GM21786 (cell line): Measurements from ENCODE around the gene CWH43.
A peak's percentile ranks its signal among the peaks of the same experiment; 100 is the strongest.
"Not testable (repeated sequence)": the region's sequence is repeated elsewhere in the genome, so short reads cannot be mapped to it uniquely, and the experiment has no call there.

ENCODE experiments used
- ATAC-seq: cut with Tn5 transposase; IDR thresholded peaks from one replicate; pipeline ENCODE4 v1.9.1; 2021; ENCODE audit not compliant: unreplicated experiment

CWH43 gene

DNA sequence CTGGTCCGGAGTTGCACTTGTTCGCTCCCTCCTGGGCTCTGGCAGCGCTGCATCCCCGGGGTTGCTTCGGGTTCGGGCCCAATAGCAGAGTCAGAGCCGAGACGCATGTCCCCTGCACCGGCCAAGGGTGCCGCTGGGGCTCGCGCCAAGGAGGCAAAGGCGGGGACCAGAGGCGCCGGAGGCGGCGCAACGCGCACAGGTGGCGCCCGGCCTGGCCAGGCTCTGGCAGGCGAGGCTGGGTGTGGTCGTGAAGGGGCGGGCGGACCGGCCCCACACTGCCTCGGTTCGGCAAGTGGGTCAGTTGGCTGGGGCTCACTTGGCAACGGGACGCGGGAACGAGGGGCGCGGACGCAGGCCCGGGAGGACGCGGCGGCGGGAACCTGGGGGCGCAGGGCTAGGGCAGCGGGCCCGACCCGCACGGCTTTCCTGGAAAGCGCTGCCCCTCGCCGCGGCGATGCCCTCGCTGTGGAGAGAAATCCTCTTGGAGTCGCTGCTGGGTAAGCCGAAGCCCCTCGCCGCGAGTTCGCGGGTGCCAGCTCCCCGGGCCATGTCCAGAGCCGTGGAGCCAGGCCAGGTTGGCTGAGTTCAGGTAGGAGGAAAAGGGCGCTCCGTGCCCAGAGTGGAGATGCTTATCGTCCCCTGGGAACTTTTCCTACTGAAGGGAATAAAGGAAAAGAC, at the start of gene CWH43:
Gene CWH43, plus strand, starts transcription at position 300 of the 678 bp plus-strand sequence. Its CDS starts 155 bp downstream, at position 455.
- ATAC-seq, result no peak

DNA sequence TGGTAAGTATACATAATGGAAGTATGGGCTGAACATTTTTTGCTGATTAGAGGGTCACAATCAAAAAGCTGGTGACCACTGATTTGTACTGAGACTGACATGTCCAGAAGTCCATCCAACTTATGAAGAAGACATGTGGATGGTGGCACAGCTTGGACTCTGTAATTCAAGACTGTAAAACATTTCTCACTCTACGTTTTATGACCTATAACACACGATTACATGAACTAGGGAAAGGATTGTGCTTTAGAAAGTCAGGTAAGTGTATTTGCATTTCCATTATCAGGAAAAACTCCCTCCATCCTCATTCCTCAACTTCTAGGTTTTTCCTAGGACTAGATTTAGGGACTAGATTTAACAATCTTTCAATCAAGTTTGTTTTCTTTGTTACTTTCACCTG, 49.0 kb upstream of the CWH43 start:
- no peak for ATAC-seq

DNA sequence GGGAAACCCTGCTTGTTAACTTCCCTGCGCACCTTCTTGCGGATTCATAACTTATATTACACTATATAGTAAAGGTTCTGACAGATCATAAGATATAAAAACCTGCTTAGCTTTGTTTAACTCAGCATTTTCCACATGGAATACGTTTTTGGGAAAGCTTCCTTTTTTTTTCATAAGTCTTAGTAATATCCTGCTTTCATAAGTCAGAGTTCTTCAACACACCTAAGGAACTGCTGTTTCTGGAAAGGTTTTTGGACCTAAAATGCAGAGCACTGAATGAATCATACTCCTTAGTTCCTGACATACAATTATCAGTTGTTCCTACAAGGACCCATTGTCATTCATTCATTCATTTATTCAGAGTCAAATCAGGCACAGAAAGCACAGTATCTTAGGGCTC, 47.2 kb upstream of the CWH43 start:
- ATAC-seq, result no peak

DNA sequence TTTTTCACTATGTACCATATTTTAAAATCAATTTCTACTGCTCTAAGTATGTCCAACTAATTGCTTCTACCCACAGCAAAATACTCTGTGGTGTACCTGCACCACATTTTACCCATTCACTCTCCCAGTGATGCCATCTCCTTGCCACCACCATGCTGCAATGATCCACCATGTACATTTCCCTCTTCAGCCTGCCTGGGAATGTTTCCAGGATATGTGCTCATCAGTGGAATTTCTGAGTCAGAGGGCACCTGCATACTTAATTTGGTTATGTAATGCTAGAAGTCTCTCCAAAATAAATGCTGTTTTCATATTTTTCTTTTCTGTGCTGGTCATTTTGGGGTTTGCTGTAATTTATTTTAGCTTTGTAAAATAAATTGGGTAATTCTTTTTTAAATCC, 46.3 kb upstream of the CWH43 start:
- no peak for ATAC-seq

DNA sequence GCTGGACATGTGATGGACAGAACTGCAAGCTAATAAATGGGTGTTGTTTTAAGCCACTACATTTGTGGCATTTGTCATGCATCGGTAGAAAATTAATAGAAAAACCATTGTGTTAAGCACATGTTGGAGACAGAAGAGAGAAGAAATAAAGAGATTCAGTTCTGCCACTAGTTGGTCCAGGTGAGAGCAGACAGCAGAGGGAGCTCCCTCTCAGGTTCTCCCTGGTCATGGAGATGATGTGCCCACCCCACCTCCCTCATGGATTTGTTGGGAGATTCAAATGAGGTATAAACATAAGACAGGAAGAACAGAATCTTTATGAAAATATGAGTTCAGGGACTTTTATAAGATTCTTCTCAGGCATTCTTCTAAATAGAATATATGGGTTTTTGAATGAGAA, 42.7 kb upstream of the CWH43 start:
- no peak for ATAC-seq

DNA sequence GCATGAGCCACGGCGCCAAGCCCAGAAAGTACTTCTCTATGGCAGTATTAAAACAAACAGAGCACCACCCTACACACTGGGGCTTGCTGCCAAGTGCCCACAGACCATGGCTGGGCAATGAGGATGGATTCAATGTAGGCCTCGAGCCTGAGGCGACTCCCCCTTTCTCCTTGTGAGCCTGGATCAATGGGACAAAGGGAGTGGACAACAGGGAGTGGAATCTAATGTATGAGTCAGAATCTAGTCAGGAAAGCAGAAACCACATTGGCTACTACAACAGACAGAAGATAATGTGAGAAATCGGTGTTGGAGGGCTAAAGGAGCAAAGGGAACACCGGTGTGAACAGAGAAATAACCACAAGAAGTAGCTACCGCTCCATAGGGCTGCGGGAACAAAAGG, 41.8 kb upstream of the CWH43 start:
- no peak for ATAC-seq

DNA sequence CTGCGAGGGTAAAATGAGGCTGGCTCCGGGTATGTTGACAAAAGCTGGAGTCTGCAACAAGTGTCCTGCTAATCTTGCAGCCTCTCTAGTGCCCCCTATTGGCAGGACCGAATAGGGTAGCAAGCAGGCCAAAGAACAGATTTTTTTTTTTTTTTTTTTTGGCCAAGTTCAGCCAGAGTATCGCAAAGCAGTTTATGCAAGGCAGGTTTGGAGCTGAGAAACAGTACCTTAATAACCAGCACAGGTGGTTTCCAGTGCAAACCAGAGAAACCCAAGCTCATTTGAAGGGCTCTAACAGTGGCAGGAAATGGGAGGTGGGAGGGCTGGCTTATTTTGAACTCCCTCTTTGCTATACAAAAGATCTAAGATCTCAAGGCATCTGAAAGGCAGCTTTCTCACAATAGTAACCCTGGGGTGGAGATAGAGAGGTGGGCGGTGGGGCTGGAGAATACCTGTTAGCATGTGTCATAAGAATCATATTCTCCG, 41.3 kb upstream of the CWH43 start:
- ATAC-seq, result no peak

DNA sequence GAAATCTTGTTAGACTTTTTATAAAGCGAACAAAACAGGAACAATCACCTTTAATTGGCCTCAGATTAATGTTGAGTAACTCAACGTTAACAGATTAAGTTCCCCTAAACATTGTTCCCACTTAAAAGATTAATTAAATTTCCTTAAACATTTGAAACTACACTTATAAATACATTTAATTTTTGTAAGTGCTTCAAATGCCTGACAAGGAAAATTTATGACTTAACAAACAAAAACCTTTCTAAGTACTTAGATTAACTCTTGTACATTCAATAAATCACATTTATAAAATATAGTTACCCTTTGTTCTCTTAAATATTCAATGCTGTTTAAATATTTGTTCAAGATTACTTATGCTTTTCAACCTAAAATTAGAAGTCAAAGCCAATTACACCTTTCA, 40.1 kb upstream of the CWH43 start:
- no peak for ATAC-seq

DNA sequence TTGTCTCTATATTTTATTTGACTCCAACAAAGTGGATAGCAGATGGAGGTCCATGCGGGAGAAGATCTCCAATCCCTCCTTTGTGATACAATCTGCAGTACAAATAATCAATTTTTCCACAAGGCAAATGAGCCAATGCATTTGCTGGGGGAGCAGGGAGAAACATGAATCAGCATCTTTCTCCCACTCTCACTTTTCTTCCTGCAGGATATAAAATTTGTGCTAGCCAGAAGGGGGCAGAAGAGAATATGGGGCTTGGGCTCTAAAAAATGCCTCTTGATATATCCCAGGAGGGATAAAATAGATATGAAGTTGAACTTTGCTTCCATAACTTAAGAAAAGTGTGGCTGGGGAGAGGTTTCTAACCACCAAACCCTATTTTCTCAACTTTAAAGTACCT, 38.3 kb upstream of the CWH43 start:
- no peak for ATAC-seq

DNA sequence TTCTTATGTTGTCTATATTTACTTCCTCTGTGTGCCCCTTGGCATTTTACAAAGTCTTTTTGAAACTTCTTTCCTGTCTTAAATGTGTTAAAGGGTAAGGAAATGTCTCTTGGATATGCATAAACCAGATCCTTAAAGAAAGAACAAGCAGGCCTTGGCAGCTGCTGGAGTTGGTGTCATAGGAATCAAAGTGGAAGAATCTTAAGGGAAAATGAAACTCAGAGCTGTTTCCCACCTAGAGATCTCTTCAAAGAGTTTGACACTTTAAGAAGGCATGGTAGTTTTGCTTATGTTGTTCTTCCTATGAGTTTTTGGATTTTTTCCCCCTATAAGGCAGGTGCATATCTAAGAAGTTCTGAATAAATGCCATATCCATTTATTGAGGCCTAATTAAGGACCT, 37.0 kb upstream of the CWH43 start:
- ATAC-seq, result no peak

DNA sequence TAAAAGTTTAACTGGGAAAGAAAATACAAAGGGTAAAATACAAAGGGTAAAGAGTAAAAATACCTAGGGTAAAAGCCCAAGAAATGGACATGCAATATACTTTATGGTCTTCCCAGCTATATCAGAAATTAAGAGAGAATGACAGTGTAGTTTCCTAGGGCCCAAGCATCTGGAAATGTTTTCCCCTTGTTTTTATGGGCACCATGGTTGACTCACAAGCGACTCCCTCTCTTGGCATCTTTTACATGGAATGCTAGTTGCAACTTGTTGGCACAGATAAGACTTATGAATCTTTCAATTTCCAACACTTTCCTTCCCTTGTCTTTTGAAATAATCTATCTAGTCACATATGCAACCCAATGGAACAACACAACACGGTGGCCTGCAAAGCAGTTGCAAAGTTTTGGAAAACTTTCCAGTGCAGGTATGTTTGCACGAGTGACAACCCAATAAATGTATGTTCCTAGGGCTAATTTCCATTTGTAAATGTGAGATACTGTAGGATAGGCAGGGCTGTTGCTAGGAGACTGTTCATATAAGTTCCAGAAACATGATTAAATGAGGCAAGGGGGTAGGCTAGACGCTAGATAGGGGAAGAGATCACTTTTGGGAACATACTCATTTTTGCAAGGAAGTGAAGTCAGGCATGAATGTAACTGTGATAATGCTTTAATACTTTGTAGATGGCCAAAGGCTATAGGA, 36.4 kb upstream of the CWH43 start:
- no peak for ATAC-seq

DNA sequence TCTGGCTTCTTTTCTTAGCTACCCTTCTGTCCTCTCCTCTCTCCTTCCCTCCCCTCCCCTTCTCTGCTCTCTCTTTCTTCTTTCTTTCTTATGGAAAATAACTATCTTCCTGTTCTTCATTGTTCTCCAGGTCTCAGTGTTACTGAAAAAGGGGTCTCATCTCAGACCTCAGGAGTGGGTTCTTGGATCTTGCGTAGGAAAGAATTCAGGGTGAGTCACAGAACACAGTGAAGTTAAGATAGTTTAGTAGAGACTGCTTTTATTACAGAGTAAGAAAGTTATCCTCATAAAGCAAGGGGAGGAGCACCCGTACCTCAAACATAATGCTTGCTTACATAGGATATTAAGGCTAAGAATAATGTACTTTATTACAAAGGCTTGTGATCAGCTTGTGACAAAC, 31.8 kb upstream of the CWH43 start:
- ATAC-seq, result no peak

DNA sequence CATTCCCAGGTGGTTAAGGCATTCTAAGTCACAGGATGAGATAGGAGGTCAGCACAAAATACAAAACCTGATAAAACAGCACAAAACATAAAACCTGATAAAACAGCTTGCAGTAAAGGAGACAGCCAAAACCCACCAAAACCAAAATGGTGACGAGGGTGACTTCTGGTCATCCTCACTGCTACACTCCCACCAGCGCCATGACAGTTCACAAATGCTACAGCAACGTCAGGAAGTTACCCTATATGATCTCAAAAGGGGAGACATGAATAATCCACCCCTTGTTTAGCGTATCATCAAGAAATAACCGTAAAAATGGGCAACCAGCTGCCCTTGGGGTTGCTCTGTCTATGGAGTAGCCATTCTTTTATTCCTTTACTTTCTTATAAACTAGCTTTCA, 28.7 kb upstream of the CWH43 start:
- not testable (repeated sequence) for ATAC-seq

DNA sequence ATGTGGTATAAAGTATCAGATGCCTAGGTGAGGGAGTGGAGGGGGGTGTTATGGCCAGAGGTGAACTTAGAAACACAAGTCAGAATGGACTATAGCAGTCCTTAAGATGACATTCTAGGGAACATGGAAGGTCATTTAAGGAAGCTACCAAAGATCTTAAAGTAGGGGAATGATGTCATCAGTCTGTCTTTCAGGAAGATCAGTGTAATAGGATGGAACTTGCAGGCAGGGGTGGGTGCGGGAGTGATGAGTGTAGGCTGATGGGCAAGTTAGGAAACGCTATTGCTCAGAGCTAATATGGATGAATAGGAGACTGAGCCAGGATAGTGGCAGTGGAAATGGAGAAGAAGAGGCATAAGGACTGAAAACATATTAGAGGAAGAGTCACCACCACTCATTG, 27.5 kb upstream of the CWH43 start:
- no peak for ATAC-seq

DNA sequence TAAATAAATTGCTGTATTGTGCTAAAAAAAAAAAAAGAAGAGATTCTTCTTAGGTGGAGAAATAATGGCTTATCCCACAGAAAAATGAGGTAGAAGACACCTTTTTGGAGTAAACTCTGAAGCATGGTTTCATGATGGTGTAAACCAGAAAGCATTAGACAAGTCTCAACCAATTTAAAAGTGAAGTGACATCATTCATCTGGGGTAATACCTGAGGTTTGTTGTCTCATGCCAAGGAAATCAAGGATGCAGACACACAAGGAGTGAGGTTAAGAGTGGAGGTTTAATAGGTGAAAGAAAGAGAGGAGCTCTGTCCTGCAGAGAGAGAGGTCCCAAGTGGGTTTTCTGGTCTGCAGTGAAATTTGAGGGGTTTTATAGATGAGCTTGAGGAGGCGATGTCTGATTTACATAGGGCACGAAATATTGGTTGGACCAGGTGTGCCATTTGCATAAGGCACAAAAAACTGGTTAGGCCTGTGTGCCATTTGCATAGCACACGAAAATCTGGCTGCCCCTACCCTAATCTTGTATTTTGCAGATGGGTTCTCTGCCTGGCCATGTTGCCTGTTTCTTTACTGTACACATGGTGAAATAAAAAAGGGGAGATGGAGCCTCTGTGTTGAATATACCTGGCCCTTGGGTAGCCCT, 25.0 kb upstream of the CWH43 start:
- no peak for ATAC-seq

DNA sequence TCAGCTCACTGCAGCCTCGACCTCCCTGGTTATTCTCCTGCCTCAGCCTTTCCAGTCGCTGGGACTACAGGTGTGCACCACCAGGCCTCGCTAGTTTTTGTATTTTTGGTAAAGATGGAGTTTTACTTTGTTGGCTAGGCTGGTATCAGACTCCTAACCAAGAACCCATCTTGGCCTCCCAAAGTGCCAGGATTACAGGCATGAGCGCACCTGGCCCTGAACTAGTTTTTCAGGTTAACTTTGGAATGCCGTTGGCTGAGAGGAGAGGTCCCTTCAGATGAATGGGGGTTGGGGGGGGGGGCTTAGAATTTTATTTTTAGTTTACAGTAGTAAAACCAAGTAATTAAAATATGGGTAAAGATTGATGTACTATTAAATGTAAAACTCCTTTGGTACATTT, 23.4 kb upstream of the CWH43 start:
- no peak for ATAC-seq

DNA sequence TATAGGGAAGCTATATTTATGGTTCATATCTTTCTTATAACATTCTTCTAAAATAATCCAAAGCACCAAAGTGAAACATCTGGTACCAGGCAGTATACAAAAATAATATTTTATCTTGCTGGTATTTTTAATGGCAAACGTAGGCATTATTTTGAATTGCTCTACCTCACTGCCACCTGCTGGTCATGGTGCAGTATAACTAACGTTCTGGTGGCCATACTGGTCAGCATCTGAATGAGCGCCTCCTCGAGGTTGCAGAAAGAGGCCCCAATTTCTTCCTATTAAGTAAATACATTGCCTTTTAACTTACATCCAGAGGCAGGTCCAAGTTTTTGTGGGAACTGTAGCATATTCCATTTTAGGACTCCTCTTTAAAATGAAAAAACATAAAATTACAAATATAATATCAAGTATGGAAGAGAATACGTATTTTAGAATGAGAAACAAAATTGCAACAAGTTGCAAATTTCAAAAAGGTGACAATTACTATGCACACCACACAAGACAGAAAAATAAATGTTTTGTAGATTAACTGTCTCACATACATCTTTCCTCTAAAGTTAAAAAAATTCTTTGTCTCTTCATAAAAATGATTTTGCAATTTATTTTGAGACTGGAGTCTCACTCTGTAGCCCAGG, 22.9 kb upstream of the CWH43 start:
- ATAC-seq, result peak; percentile 89

DNA sequence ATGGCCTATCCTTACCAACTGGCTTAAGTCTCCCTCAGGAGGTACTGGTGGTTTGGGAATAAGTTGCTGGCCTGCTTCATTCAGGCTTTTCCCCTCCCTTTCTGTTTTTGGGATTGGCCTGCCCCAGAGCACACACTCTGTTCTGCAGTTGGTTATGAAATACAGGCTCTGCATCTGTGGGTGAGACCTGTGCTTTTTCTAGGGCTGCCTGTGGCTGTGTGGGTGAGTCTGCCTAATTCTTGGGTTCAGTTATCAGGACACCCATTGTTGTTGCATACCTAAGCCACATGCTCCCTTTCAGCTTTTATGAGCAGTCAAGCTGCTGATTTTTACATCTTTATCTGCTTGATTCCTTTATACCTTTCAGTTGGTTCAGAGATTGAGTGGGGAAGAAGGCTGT, 19.0 kb upstream of the CWH43 start:
- no peak for ATAC-seq

DNA sequence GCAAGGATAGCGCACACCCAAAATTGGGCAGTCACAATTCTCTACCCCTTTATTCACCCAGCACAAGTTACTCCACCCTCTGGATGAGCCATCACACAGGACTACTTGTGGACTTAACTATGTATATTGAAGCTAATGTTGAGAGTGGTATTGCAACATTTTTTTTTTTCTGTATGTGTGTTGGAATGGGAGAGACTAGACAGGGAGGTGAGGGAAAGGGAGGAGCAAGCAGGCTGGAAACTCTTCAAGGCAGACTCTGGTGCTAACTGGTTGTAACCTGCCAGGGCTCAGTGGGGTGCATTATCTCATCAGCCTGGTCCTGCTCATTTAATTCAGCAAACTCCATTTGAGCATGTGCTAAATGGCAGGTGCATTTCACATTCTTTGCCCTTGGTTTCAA, 18.4 kb upstream of the CWH43 start:
- ATAC-seq, result no peak

DNA sequence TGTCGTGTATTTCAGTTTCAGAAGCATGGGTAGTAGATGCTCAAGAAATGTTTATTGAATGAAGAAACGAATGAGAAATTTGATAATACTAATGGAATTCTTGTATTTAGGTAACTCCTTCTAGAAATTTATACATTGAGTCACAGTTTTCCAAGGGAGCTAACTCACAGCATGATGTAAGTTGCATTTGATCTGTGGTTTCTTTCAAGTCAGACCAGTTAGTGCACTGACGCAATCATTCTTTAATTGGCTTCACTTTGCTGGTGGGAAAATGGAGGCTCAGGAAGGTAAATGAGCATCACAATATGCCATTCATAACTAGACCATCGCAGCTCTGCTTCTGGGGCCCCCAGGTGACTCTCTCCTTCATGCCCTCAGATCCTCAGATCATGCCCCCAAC, 17.3 kb upstream of the CWH43 start:
- ATAC-seq, result no peak

DNA sequence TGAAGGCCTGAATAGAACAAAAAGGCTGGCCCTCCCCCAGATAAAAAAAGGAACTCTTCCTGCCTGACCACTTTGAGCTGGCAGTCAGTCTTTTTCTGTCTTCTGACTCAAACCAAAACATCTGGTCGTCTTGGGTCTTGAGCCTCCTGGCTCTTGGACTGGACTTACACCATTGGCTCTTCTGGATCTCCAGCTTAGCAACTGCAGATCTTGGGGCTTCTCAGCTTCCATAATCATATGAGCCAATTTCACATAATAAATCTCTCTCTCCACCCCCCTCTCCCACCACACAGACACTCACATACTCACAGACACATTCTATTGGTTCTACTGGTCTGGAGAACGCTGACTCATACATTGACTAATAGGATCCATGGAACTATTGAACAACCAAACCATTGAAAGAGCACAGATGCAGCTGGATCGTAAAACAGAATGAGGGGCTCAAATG, 15.6 kb upstream of the CWH43 start:
- ATAC-seq, result no peak
